H9 (cell line): ENCODE results near the gene TRNT1. TPM values are rescaled to one million over a fixed set of nuclear protein-coding genes. Genes with fewer than 3 reads are reported as not detected.

Experiments
- DNase-seq: peaks from one replicate; pipeline ENCODE4 v3.0.0-alpha.2; 2017
- H2AFZ ChIP-seq: one replicate; pipeline ENCODE4 v1.6.1; 2013; ENCODE audit warnings: mild to moderate bottlenecking, low read length, control low read depth, moderate library complexity
- H2AK5ac ChIP-seq: 2 replicates; pipeline ENCODE4 v1.6.1; 2013; ENCODE audit warnings: low read length, control low read depth, mixed read lengths; ENCODE audit not compliant: insufficient read length
- H2BK120ac ChIP-seq: one replicate; pipeline ENCODE4 v1.6.1; 2013; ENCODE audit warnings: low read depth, mild to moderate bottlenecking, low read length, control low read depth, inconsistent platforms; ENCODE audit not compliant: poor library complexity, severe bottlenecking
- H2BK12ac ChIP-seq: 2 replicates; pipeline ENCODE4 v1.6.1; 2013; ENCODE audit warnings: low read length, control low read depth, mixed read lengths, low read depth; ENCODE audit not compliant: insufficient read length
- H2BK15ac ChIP-seq: 2 replicates; pipeline ENCODE4 v1.6.1; 2013; ENCODE audit warnings: low read depth, low read length, control low read depth
- H2BK20ac ChIP-seq: one replicate; pipeline ENCODE4 v1.6.1; 2013; ENCODE audit warnings: low read depth, mild to moderate bottlenecking, low read length, control low read depth, inconsistent platforms; ENCODE audit not compliant: poor library complexity, severe bottlenecking
- H2BK5ac ChIP-seq: 2 replicates; pipeline ENCODE4 v1.6.1; 2013; ENCODE audit warnings: low read length, control low read depth, mixed read lengths; ENCODE audit not compliant: insufficient read length
- H3K14ac ChIP-seq: 2 replicates; pipeline ENCODE4 v1.6.1; 2013; ENCODE audit warnings: low read length, control low read depth; ENCODE audit not compliant: insufficient read depth
- H3K18ac ChIP-seq: 2 replicates; pipeline ENCODE4 v1.6.1; 2013; ENCODE audit warnings: low read depth, mild to moderate bottlenecking, mixed read lengths, low read length, control low read depth; ENCODE audit not compliant: insufficient read length
- H3K23ac ChIP-seq: 2 replicates; pipeline ENCODE4 v1.6.1; 2013; ENCODE audit warnings: low read length, control low read depth, mixed read lengths, low read depth; ENCODE audit not compliant: insufficient read length
- H3K23me2 ChIP-seq: 2 replicates; pipeline ENCODE4 v1.6.1; 2013; ENCODE audit warnings: low read depth, mild to moderate bottlenecking, mixed read lengths, low read length, control low read depth; ENCODE audit not compliant: insufficient read length, poor library complexity, severe bottlenecking
- H3K27ac ChIP-seq: 2 replicates; pipeline ENCODE4 v1.5.1; 2013; ENCODE audit warnings: low read length, control low read depth, mixed read lengths, low read depth; ENCODE audit not compliant: insufficient read length
- H3K27me3 ChIP-seq: 2 replicates; pipeline ENCODE4 v1.6.1; 2013; ENCODE audit warnings: low read length, control low read depth, inconsistent platforms; ENCODE audit not compliant: insufficient read depth
- H3K4ac ChIP-seq: 2 replicates; pipeline ENCODE4 v1.6.1; 2013; ENCODE audit warnings: low read depth, mild to moderate bottlenecking, control low read depth, inconsistent platforms, low read length, moderate library complexity
- H3K4me1 ChIP-seq: 2 replicates; pipeline ENCODE4 v1.6.1; 2013; ENCODE audit warnings: low read length, control low read depth, inconsistent platforms; ENCODE audit not compliant: insufficient read depth
- H3K4me2 ChIP-seq: 2 replicates; pipeline ENCODE4 v1.6.1; 2013; ENCODE audit warnings: low read length, control low read depth, mixed read lengths; ENCODE audit not compliant: insufficient read length, insufficient read depth
- H3K56ac ChIP-seq: 2 replicates; pipeline ENCODE4 v1.6.1; 2013; ENCODE audit warnings: low read depth, mild to moderate bottlenecking, mixed read lengths, low read length, control low read depth; ENCODE audit not compliant: insufficient read length
- H3K79me1 ChIP-seq: 2 replicates; pipeline ENCODE4 v1.6.1; 2013; ENCODE audit warnings: low read depth, mild to moderate bottlenecking, moderate library complexity, low read length, control low read depth, inconsistent platforms; ENCODE audit not compliant: insufficient read depth, poor library complexity, severe bottlenecking
- H3K79me2 ChIP-seq: 2 replicates; pipeline ENCODE4 v1.6.1; 2013; ENCODE audit warnings: low read length, control low read depth, inconsistent platforms; ENCODE audit not compliant: insufficient read depth
- H3K9ac ChIP-seq: 2 replicates; pipeline ENCODE4 v1.6.1; 2013; ENCODE audit warnings: low read length, control low read depth, mixed read lengths; ENCODE audit not compliant: insufficient read length; ENCODE audit errors: extremely low read depth
- H3K9me3 ChIP-seq: one replicate; pipeline ENCODE4 v1.6.1; 2013; ENCODE audit warnings: low read depth, low read length, inconsistent platforms; ENCODE audit not compliant: control insufficient read depth
- H3T11ph ChIP-seq: one replicate; pipeline ENCODE4 v1.6.1; 2013; ENCODE audit warnings: mild to moderate bottlenecking, low read length, control low read depth, inconsistent platforms
- H4K20me1 ChIP-seq: one replicate; pipeline ENCODE4 v1.6.1; 2013; ENCODE audit not compliant: control insufficient read depth, insufficient read length, insufficient read depth
- H4K5ac ChIP-seq: 2 replicates; pipeline ENCODE4 v1.6.1; 2013; ENCODE audit warnings: low read depth, mild to moderate bottlenecking, mixed read lengths, low read length, control low read depth; ENCODE audit not compliant: insufficient read length
- H4K8ac ChIP-seq: replicated peaks from 2 replicates; pipeline ENCODE4 v1.6.1; 2013; ENCODE audit warnings: low read length, control low read depth, mixed read lengths, low read depth; ENCODE audit not compliant: insufficient read length
- H4K91ac ChIP-seq: 2 replicates; pipeline ENCODE4 v1.6.1; 2013; ENCODE audit warnings: low read depth, mild to moderate bottlenecking, moderate library complexity, mixed read lengths, low read length, control low read depth; ENCODE audit not compliant: insufficient read length
- H3K27ac Mint-ChIP-seq, 3 experiments: 2 replicates in 2 of 3; 3 replicates in 1 of 3; pipeline ENCODE4 v1.8.0; 2020 to 2021; ENCODE audit warnings: mixed read lengths in 3 of 3, mild to moderate bottlenecking in 1 of 3, moderate library complexity in 1 of 3
- H3K27me3 Mint-ChIP-seq: 2 replicates; pipeline ENCODE4 v1.8.0; 2021; ENCODE audit warnings: low read depth, mild to moderate bottlenecking, moderate library complexity, mixed read lengths
- H3K36me3 Mint-ChIP-seq, 3 experiments: 2 replicates in 2 of 3; 3 replicates in 1 of 3; pipeline ENCODE4 v1.8.0; 2020 to 2021; ENCODE audit warnings: low read depth in 3 of 3, mixed read lengths in 3 of 3; ENCODE audit not compliant: insufficient read depth in 1 of 3
- H3K4me1 Mint-ChIP-seq, 2 experiments: 2 replicates each; pipeline ENCODE4 v1.8.0; 2020; ENCODE audit warnings: mixed read lengths in 2 of 2
- H3K4me3 Mint-ChIP-seq, 2 experiments: 2 replicates in 1 of 2; 3 replicates in 1 of 2; pipeline ENCODE4 v1.8.0; 2020 to 2021; ENCODE audit warnings: mild to moderate bottlenecking in 2 of 2, mixed read lengths in 2 of 2, moderate library complexity in 1 of 2
- H3K9me3 Mint-ChIP-seq, 2 experiments: 2 replicates in 1 of 2; 3 replicates in 1 of 2; pipeline ENCODE4 v1.8.0; 2020; ENCODE audit warnings: mild to moderate bottlenecking in 2 of 2, mixed read lengths in 2 of 2, moderate library complexity in 1 of 2
- WGBS: extraction: QIAGEN DNeasy Blood & Tissue Kit; methylation state at CpG from one replicate; pipeline ENCODE4 v1.1.7; 2013; ENCODE audit warnings: missing lambda C conversion rate, low lambda C conversion rate, mixed read lengths; ENCODE audit not compliant: insufficient read length; ENCODE audit errors: extremely low coverage; 5-methylcytosine and 5-hydroxymethylcytosine counted together
- total RNA-seq: library from RNA; stranded (reverse); gene quantifications from 2 replicates; pipeline ENCODE4 v1.2.1, GENCODE V29; 2021
- TF ChIP-seq, protein P1 (sequence below): fragments of 200-600 bp; sonication (generic); conservative IDR thresholded peaks from 3 replicates; pipeline ENCODE4 v1.8.0; 2021; ENCODE audit warnings: antibody characterized with exemption, mild to moderate bottlenecking

The TRNT1 gene
- total RNA-seq, 1 experiment from 2014 or later = 49.2 TPM

- Histone ChIP-seq H3K27me3 (no peaks in the 10 kb centered on the region), H3K18ac (no peak overlapping the region), H3K14ac (no peak overlapping the region), H4K91ac (no peak overlapping the region), H3K9ac (no peak overlapping the region), H3K27ac (no peak overlapping the region), H3K23ac (no peak overlapping the region), H3K56ac (no peak overlapping the region), H2BK15ac (no peak overlapping the region), H4K20me1 (no peaks in the 10 kb centered on the region), H2BK12ac (no peak overlapping the region), H3K4me2 (no peak overlapping the region), H4K5ac (no peak overlapping the region), H4K8ac (no peak overlapping the region), H2BK120ac (no peak overlapping the region), H3K9me3 (no peaks in the 10 kb centered on the region), H2BK20ac (no peak overlapping the region), H3K79me2 (no peaks in the 10 kb centered on the region), H2AK5ac (no peak overlapping the region), H3K4me1 (no peaks in the 10 kb centered on the region; the same call in 1 of the 2 replicates), H2AFZ (no peak overlapping the region), H3K4ac (no peak overlapping the region), H2BK5ac (no peak overlapping the region), H3K79me1 (no peaks in the 10 kb centered on the region), H3K23me2 (no peaks in the 10 kb centered on the region), H3T11ph (no peak overlapping the region)
- WGBS = no CpG with 5 or more reads among the region's 3 CpGs
- H3K27ac Mint-ChIP-seq = no peak overlapping the region
- H3K9me3 Mint-ChIP-seq = no peaks in the 10 kb centered on the region
- peaks cover 21 to 25% of the 10 kb centered on the region in 2 experiments for H3K4me1 Mint-ChIP-seq
- H3K36me3 Mint-ChIP-seq = no peaks in the 10 kb centered on the region
- TF ChIP-seq, protein P1, sequence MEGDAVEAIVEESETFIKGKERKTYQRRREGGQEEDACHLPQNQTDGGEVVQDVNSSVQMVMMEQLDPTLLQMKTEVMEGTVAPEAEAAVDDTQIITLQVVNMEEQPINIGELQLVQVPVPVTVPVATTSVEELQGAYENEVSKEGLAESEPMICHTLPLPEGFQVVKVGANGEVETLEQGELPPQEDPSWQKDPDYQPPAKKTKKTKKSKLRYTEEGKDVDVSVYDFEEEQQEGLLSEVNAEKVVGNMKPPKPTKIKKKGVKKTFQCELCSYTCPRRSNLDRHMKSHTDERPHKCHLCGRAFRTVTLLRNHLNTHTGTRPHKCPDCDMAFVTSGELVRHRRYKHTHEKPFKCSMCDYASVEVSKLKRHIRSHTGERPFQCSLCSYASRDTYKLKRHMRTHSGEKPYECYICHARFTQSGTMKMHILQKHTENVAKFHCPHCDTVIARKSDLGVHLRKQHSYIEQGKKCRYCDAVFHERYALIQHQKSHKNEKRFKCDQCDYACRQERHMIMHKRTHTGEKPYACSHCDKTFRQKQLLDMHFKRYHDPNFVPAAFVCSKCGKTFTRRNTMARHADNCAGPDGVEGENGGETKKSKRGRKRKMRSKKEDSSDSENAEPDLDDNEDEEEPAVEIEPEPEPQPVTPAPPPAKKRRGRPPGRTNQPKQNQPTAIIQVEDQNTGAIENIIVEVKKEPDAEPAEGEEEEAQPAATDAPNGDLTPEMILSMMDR = no peak
- no peaks in the 10 kb centered on the region for H3K27me3 Mint-ChIP-seq
- H3K4me3 Mint-ChIP-seq = no peak overlapping the region
- DNase-seq = no peak
These were observed 19.6 kb upstream of the TRNT1 start for GRCh38 chr3:3107181-3107580.
